Ascending aorta (tissue), 2 donors: ENCODE results near the gene NTMT1. TPM values are rescaled to one million over a fixed set of nuclear protein-coding genes. Genes with fewer than 3 reads are reported as not detected.
"Not testable (repeated sequence)": the region's sequence is repeated elsewhere in the genome, so short reads cannot be mapped to it uniquely, and the experiment has no call there.

Experiments
- DNase-seq, 2 donors: peaks; one replicate each; pipeline ENCODE4 v3.0.0-alpha.2; 2019; ENCODE audit warnings: low spot score in 2 of 2
- H3K27ac ChIP-seq, 2 donors: fragments of 200-600 bp; sonication (generic); one replicate each; pipeline ENCODE4 v1.5.1; 2016 to 2017; ENCODE audit warnings: mild to moderate bottlenecking in 1 of 2
- H3K27me3 ChIP-seq: fragments of 200-600 bp; sonication (generic); one replicate; pipeline ENCODE4 v1.5.1; 2017
- H3K36me3 ChIP-seq, 2 donors: fragments of 200-600 bp; sonication (generic); one replicate each; pipeline ENCODE4 v1.5.1; 2016
- H3K4me1 ChIP-seq, 2 donors: fragments of 200-600 bp; sonication (generic); one replicate each; pipeline ENCODE4 v1.5.1; 2016 to 2017; ENCODE audit warnings: mild to moderate bottlenecking in 1 of 2
- H3K4me3 ChIP-seq, 2 donors: fragments of 200-600 bp; sonication (generic); one replicate each; pipeline ENCODE4 v1.5.1; 2016 to 2017; ENCODE audit warnings: mild to moderate bottlenecking in 1 of 2
- H3K9me3 ChIP-seq, 2 donors: fragments of 200-600 bp; sonication (generic); one replicate each; pipeline ENCODE4 v1.5.1; 2016
- CTCF ChIP-seq, 3 experiments: fragments of 200-600 bp in 2 of 3; fragments of 450-650 bp in 1 of 3; sonication (generic) in 2 of 3; IDR thresholded peaks; one replicate each; pipeline ENCODE4 v1.5.1; 2016 to 2019; ENCODE audit warnings: antibody characterized with exemption in 3 of 3, mild to moderate bottlenecking in 1 of 3, moderate library complexity in 1 of 3
- intact Hi-C: fragments of 100-400 bp; cut with DNase I; formaldehyde crosslinking; loops from one replicate; pipeline ENCODE4 v1.15.1; 2023
- total RNA-seq: library from RNA; depleted of rRNA; stranded (reverse); fragments of >200 nt; gene quantifications from one replicate; pipeline ENCODE4 v1.1.0, GENCODE V29; 2016

NTMT1 gene
- total RNA-seq, 1 donor from 2014 or later = 6.9 TPM

DNA sequence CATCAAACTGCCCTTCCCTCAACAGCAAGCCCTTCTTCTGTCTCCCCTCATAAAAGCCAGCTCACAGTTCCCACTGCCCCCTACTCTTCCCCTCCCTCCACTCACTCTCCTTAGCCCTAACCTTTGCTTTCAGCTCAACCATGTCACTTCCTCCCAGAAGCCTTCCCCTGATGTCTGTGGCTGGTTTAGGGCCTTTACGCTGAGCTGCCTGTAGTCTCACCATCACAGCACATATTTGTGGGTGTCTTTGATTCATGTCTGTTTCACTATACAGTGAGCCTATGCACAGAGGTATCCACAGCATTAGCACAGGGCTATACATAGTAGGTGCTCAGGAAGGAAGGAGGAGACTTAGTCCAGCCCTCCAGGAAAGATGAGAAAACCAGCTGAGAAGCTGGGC is 39.7 kb upstream of the NTMT1 start:
- Histone ChIP-seq H3K36me3 (no peaks in the 10 kb centered on the region), H3K9me3 (no peaks in the 10 kb centered on the region), H3K27me3 (no peaks in the 10 kb centered on the region), H3K27ac (no peak overlapping the region), H3K4me3 (no peak overlapping the region), H3K4me1 (peaks cover 0 to 5% of the 10 kb centered on the region in 2 donors)
- no peak for DNase-seq
- intact Hi-C loops = no loop called here
- no peak for TF ChIP-seq CTCF (IDR thresholded peaks at IDR 0.05)

- Histone ChIP-seq H3K36me3 (no peaks in the 10 kb centered on the region), H3K27ac (no peak overlapping the region), H3K27me3 (no peaks in the 10 kb centered on the region), H3K4me3 (no peak overlapping the region), H3K9me3 (no peaks in the 10 kb centered on the region), H3K4me1 (peaks cover 0 to 5% of the 10 kb centered on the region in 2 donors)
- no peak for TF ChIP-seq CTCF (IDR thresholded peaks at IDR 0.05)
- no peak for DNase-seq
- intact Hi-C loops = no loop called here
These were observed 39.3 kb upstream of the NTMT1 start for GRCh38 chr9:129586685-129587084.

DNA sequence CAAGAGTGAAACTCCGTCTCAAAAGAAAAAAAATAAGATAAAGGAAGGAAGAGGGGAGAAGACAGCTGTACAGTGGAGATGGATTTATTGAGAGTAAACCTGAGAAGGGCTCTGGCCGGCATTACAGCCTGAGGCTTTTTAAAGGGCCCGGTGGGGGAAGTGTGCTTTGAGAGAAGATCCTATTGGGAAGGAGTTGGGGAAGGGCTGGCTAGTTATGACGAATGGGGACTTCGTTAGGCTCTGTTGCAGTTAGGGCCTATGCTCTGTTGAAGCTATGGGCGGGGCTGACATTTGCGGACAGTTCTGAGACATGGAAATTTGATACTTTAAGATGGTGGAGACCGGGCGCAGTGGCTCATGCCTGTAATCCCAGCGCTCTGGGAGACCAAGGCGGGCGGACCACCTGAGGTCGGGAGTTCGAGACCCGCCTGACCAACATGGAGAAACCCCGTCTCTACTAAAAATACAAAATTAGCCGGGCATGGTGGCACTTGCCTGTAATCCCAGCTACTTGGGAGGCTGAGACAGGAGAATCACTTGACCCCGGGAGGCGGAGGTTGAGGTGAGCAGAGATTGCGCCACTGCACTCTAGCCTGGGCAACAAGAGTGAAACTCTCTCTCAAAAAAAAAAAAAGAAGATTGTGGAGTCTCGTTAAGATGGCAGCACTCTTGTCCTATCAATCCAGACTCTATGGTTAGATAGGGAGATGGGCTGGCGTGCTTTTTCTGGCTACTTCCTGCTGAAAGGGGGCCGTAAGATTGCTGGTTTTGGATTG is 38.3 kb upstream of the NTMT1 start:
- peaks cover 0 to 5% of the 10 kb centered on the region in 2 donors for H3K4me1 ChIP-seq
- no peak overlapping the region for H3K4me3 ChIP-seq
- intact Hi-C loops = no loop called here
- H3K27me3 ChIP-seq = no peaks in the 10 kb centered on the region
- TF ChIP-seq CTCF (IDR thresholded peaks at IDR 0.05) = no peak
- no peaks in the 10 kb centered on the region for H3K36me3 ChIP-seq
- no peak for DNase-seq
- no peak overlapping the region for H3K27ac ChIP-seq
- H3K9me3 ChIP-seq = no peaks in the 10 kb centered on the region

GRCh38 chr9:129590466-129590865 is 35.5 kb upstream of the NTMT1 start:
- H3K27ac ChIP-seq = peak overlapping the region in 1 of 2 donors; percentile 32
- TF ChIP-seq CTCF (IDR thresholded peaks at IDR 0.05) = no peak
- intact Hi-C loops = no loop called here

DNA sequence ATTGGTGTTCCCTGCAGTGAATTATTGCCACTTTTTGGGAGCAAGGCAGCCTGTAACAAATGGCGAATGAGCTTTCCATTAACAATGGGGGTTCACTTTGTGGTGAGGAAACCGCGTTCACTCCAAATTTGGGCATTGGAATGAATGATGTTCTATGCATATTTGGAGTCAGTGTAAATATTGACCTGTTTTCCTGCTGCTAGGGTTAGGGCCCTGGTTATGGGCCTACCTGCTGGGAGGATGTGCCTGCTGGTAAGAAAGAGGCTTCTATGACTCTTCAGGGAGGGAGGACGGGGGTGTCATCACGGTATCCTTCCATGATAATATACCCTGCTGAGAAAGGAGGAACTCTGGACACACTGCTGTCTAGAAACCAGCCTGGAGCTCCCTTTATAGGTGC is 34.0 kb upstream of the NTMT1 start:
- no peaks in the 10 kb centered on the region for H3K9me3 ChIP-seq
- H3K27me3 ChIP-seq = no peaks in the 10 kb centered on the region
- no peak overlapping the region for H3K27ac ChIP-seq
- no peak for DNase-seq
- peaks cover 3 to 5% of the 10 kb centered on the region in 2 donors for H3K4me1 ChIP-seq
- intact Hi-C loops = no loop called here
- TF ChIP-seq CTCF (IDR thresholded peaks at IDR 0.05) = no peak
- no peak overlapping the region for H3K4me3 ChIP-seq
- no peaks in the 10 kb centered on the region for H3K36me3 ChIP-seq

More at GRCh38 chr9:129590466-129590865, 35.5 kb upstream of the NTMT1 start:
- Histone ChIP-seq H3K4me1 (peaks cover 0 to 5% of the 10 kb centered on the region in 2 donors), H3K36me3 (no peaks in the 10 kb centered on the region), H3K4me3 (no peak overlapping the region), H3K9me3 (no peaks in the 10 kb centered on the region), H3K27me3 (no peaks in the 10 kb centered on the region)
- DNase-seq = no peak

DNA sequence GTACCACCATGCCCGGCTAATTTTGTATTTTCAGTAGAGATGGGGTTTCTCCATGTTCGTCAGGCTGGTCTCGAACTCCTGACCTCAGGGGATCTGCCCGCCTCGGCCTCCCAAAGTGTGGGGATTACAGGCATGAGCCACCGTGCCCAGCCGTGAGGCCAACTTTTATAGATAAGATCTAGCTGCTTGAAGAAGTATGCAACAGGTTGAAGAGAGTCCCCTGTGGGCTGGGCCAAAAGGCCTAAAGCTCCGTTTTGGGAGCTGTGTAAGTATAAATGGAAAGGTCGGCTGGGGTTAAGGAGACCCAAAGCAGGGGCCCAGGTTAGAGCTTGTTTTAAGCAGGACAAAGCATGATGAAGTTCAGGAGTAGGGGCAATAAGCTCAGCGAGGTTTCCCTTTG is 33.2 kb upstream of the NTMT1 start:
- H3K27ac ChIP-seq, DNase-seq, H3K27me3 ChIP-seq, H3K4me3 ChIP-seq, intact Hi-C loops, H3K36me3 ChIP-seq, H3K9me3 ChIP-seq: not testable (repeated sequence)
- H3K4me1 ChIP-seq = peaks cover 8 to 12% of the 10 kb centered on the region in 2 donors
